NCI-H524 (cell line): ENCODE measurements around the gene DHRS4L2.
"Not testable (repeated sequence)": the region's sequence is repeated elsewhere in the genome, so short reads cannot be mapped to it uniquely, and the experiment has no call there.

Experiments used
- DNase-seq, 2 experiments: peaks; one replicate each; lab custom pipeline; 2025; lab: John Stamatoyannopoulos, UW

DHRS4L2 gene

DNA sequence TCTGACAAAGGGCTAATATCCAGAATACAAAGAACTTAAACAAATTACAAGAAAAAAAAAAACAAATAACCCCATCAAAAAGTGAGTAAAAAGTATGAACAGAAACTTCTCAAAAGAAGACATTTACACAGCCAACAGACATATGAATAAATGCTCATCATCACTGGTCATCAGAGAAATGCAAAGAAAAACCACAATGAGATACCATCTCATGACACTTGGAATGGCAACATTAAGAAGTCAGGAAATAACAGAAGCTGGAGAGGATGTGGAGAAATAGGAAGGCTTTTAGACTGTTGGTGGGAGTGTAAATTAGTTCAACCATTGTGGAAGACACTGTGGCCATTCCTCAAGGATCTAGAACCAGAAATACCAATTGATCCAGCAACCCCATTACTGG lies 30.2 kb downstream of the DHRS4L2 start:
- not testable (repeated sequence) for DNase-seq

DNA sequence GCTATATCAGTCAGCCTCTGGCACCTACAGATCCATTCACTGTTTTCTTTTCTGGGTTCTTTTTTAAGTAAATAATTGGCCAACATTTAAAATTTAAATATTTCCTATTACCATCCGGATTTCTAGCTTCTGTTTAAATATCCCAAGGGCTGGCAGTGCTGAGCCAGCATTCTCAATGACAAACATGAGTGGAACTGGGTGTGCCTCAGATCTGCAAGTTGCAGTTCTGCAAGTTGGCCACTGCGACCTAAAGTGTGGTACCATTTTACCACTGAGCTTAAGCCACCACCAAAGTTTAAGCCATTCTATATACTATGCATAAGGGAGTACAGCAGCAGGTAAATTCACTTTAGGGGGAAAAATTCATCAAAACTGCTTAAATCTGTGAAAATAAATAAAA lies 31.2 kb downstream of the DHRS4L2 start:
- peak in 1 of 2 experiments; percentile 20 for DNase-seq

GRCh38 chr14:24020520-24020919 lies 31.8 kb downstream of the DHRS4L2 start:
- DNase-seq: not testable (repeated sequence)

DNA sequence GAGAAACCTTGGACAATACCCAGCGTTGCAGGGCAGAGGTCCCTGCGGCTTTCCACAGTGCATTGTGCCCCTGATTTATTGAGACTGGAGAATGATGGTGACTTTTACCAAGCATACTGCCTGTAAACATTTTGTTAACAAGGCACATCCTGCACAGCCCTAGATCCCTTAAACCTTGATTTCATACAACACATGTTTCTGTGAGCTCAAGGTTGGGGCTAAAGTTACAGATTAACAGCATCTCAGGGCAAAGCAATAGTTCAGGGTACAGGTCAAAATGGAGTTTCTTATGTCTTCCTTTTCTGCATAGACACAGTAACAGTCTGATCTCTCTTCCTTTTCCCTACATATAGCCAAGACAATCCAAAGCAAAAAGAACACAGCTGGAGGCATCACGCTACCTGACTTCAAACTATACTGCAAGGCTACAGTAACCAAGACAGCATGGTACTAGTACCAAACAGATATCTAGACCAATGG lies 36.2 kb downstream of the DHRS4L2 start:
- not testable (repeated sequence) for DNase-seq

DNA sequence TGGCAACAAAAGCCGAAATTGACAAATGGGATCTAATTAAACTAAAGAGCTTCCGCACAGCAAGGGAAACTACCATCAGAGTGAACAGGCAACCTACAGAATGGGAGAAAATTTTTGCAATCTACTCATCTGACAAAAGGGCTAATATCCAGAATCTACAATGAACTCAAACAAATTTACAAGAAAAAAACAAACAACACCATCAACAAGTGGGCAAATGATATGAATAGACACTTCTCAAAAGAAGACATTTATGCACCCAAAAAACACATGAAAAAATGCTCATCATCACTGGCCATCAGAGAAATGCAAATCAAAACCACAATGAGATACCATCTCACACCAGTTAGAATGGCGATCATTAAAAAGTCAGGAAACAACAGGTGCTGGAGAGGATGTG lies 41.0 kb downstream of the DHRS4L2 start:
- DNase-seq: not testable (repeated sequence)

DNA sequence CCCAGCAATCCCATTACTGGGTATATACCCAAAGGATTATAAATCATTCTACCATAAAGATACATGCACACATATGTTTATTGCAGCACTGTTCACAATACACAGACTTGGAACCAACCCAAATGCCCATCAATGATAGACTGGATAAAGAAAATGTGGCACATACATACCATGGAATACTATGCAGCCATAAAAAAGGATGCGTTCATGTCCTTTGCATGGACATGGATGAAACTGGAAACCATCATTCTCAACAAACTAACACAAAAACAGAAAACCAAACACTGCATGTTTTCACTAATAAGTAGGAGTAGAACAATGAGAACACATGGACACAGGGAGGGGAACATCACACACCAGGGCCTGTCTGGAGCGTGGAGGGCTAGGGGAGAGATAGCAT lies 42.6 kb downstream of the DHRS4L2 start:
- DNase-seq: not testable (repeated sequence)

- DNase-seq: no peak
Measured at GRCh38 chr14:24032727-24033418, 44.1 kb downstream of the DHRS4L2 start.

- DNase-seq: not testable (repeated sequence)
Measured at GRCh38 chr14:24035769-24036168, 47.0 kb downstream of the DHRS4L2 start.

DNA sequence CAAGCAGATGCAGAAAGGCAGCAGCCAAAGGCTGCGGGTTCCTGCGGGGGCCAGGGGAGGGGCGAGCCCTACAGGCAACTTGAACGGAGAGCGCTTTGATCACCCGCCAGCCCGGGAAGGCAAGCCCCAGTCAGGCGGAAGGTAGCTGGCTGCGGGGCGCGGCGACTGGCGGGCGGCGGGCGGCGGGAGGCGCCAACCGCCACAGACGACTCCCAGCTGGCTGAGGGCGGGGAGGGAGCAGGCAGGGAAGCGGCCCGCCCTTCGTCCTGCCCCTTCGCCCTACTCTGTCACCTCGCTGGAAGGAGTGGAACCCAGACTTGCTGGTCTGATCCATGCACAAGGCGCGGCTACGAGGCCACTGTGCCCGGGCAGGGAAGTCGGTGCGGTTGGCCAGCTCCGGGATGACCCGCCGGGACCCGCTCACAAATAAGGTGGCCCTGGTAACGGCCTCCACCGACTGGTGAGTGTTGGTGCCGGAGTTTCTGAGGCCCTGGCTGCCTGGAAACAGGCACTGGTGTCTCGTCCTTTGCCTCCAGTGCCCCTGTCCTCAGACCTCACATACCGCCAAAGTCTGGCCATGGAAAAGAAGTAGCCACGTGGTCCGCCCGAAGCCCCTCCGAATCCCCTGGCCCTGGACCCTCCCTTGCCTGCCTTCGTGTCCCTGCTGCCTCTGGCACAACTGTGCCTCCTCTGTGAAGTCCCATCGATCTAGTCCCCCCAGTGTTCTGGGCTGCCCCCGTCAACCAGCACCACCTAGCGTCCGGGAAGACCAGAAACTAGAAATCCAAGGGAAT lies 47.6 kb downstream of the DHRS4L2 start:
- DNase-seq: peak; percentile 86 to 88

DNA sequence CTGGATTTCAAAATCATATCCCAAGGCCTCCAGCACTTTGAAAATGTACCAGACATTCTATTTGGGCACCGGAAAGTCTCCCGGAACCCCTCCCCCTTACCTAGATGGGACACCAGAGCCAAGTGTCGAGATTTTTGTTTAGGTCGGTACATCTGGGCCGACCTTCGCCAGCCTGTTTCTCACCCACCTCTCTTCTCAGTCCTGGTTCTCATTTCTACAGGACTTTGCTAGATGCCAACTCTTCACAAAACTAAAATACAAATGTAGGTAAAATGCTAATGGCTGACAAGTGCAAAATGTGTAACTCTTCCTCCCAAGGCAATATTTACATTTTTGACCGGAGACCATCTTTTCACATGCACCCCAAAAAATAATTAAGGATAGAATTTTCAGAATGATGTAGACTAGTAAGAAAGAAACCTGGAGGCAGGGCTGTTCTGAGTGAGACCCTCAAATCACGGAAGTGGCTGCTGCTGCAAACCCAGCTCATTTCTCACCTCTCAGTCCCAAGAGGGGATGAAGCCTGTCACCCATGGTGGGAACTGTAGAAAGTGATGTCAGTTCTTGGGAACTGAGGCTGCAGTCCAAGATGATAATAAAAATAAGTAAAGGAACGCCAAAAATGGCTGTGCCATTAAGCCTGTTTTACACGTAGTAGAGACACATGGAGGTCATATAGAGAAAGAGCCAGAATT lies 48.4 kb downstream of the DHRS4L2 start:
- not testable (repeated sequence) for DNase-seq

DNA sequence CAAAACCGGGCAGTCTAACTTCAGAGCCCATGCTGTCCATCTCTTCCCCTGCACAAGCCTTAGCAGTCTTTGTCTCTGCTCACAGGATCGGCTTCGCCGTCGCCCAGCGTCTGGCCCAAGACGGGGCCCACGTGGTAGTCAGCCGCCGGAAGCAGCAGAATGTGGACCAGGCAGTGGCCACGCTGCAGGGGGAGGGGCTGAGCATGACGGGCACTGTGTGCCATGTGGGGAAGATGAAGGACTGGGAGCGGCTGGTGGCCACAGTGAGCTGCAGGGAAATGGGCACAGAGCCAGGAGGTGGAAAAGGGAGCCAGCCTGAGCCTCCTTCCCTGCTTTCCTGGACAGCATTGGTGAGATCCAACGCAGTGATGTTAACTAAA lies 48.9 kb downstream of the DHRS4L2 start:
- no peak for DNase-seq

DNA sequence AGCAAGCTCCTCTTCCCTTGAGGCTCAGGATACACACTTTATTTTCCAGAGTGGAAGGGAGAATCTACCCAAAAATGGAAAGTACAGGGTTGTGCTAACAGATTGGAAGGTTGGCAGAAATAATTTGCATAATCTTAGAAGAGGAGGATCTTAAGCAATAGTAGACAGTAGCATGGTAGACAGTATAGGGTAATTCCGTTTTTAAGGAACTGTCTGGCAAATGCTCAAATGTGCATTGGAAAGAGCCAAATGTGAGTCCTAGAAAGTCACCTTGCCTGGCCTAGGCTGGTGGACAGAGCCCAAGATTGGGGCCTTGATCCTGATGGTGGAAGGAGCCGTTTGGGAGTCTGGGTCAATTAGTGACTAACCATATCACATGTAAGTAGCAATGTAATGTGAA lies 50.0 kb downstream of the DHRS4L2 start:
- no peak for DNase-seq

DNA sequence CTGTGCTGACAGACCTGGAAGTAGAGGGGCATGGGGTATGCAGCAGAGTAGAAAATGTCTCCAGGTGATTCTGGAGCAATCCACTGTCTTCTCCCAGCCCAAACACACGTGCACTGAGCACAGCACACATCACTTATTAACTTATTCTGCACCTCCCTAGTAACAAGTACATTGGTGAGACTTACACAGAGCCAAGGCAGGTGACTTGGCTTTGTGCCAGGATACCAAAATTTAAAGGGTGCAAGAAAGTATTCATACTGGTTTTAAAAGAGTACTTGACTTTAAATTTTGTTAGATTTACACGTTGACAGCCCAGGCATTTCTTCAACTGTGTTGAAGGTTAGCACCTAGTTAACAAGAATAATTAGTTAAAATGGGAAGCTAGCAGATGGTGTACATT lies 52.0 kb downstream of the DHRS4L2 start:
- DNase-seq: no peak

DNA sequence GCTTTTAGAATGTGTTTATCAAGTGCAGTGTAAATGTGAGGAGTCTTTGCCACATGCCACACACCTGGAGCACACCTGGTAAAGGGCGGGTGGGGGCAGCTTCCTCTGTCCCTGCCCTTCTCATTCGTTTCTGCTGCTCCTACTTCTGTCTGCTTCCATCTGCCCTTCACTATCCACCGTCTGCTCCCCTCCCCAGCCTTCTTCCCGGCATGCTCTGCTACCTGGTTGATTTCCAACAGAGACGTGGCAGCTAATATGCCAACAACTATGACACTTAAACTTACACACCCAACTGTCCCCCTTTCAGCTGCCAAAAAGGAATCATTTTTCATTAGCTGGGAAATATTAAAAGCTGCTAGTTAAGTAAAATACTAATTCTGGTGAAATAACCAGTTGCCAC lies 54.0 kb downstream of the DHRS4L2 start:
- peak; percentile 29 to 72 for DNase-seq

- not testable (repeated sequence) for DNase-seq
Measured at GRCh38 chr14:24049002-24049401, 60.3 kb downstream of the DHRS4L2 start.

GRCh38 chr14:24050753-24051152 lies 62.0 kb downstream of the DHRS4L2 start:
- not testable (repeated sequence) for DNase-seq

DNA sequence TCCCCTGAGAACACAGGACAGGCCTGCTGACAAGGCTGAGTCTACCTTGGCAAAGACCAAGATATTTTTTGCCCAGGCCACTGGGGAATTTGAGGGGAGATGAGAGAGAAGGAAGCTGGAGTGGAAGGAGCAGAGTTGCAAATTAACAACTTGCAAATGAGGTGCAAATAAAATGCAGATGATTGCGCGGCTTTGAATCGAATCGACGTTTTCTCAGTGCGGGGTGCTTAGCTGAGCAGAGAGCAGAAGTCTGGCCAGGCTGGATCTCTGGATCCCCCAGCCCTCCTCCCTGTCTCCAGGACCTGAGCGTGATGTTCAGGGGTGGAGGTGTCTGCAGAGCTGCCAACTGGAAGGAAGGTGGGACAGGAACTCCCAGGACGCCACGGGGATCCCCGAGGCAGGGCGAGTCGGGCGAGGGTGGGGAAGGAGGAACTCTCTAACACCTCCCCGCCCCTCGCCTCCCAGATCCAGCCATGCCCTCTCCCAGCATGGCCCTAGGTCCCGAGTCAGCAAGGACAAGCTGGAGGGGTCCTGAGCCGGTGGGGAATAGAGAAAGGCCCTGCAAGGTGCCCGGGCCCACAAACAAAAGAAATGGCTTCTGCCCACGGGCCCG lies 62.6 kb downstream of the DHRS4L2 start:
- DNase-seq: no peak

DNA sequence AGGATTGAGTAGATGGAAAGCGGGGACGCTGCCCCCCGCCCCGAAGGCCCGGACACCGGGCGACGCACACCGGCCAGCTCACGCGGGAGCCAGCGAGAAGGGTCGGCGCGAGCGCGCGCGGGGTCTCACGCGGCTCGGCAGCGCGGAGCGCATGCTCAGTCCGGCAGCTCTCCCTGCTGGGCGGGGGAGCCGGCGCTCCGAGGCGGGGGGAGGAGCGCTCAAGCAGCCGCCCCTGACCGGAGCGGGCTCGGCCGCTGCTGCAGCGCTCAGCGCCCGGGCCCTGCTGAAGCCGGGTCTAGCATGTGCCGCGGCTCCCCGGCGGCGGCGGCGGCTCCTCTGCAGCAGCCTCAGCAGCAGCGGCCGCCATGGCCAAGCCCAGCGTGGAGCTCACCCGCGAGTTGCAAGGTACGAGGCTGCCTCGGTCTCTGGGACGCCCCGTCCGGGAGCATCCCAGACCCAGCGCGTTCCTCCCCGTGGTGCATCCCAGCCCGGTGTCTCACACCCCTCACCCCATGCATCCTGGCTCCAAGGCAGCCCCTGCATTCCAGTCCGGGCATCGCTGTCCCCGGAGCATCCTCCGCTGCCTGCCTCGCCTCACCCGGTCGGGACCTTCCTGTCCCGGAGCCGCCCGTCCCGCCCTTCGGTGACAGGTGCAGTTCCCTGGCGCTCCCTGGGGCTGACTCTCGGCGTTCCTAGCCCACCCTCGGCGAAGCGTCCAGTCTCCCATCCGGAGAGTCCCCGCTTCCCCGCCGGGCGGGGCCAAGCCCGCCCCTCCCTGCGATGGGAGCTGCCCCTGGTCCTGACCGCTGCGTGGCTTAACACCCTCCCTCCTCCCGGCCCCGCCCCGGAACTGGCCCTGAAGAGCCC lies 63.3 kb downstream of the DHRS4L2 start, which contains the start of gene CARMIL3:
Gene CARMIL3 (plus strand): TSS at position 221 of the 867 bp plus-strand sequence. CDS start 145 bp downstream, at position 366.
- peak; percentile 69 to 91 for DNase-seq

GRCh38 chr14:24052656-24053547 lies 64.2 kb downstream of the DHRS4L2 start:
- no peak for DNase-seq
